HepG2 (cell line): ENCODE measurements around the gene DOCK3.
"Not testable (repeated sequence)": the region's sequence is repeated elsewhere in the genome, so short reads cannot be mapped to it uniquely, and the experiment has no call there.

Source experiments
- MAFG ChIP-seq: sonication (generic); formaldehyde crosslinking; IDR thresholded peaks from 2 replicates; pipeline ENCODE4 v1.5.1; 2020; ENCODE audit warnings: mild to moderate bottlenecking, missing genetic modification reagents
- SUZ12 ChIP-seq: fragments of 150-350 bp; IDR thresholded peaks from 2 replicates; pipeline ENCODE4 v1.6.1; 2014; ENCODE audit warnings: low read depth, low read length

DNA sequence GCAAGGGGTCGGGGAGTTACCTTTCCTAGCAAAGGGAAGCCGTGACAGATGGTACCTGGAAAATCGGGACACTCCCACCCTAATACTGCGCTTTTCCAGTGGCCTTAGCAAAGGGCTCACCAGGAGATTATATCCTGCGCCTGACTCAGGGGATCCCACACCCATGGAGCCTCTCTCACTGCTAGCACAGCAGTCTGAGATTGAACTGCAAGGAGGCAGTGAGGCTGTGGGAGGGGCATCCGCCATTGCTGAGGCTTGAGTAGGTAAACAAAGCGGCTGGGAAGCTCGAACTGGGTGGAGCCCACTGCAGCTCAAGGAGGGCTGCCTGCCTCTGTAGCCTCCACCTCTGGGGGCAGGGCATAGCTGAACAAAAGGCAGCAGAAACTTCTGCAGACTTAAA, 693.5 kb downstream of the DOCK3 start:
- TF ChIP-seq SUZ12, MAFG: not testable (repeated sequence)
